HFFc6 (cell line): Measurements from ENCODE around the gene WNT5B. TPM values are rescaled to one million over a fixed set of nuclear protein-coding genes. Genes with fewer than 3 reads are reported as not detected.
A peak's percentile ranks its signal among the peaks of the same experiment; 100 is the strongest.
"Not testable (repeated sequence)": the region's sequence is repeated elsewhere in the genome, so short reads cannot be mapped to it uniquely, and the experiment has no call there.

Experiments
- DNase-seq: peaks from one replicate; pipeline ENCODE4 v3.0.0-alpha.2; 2018
- H3K27ac Mint-ChIP-seq: 2 replicates; pipeline ENCODE4 v1.8.0; 2020; ENCODE audit warnings: mild to moderate bottlenecking, mixed read lengths
- H3K27me3 Mint-ChIP-seq: 2 replicates; pipeline ENCODE4 v1.8.0; 2021; ENCODE audit warnings: mild to moderate bottlenecking, moderate library complexity, mixed read lengths; ENCODE audit not compliant: insufficient read depth
- H3K36me3 Mint-ChIP-seq: 2 replicates; pipeline ENCODE4 v1.8.0; 2021; ENCODE audit warnings: low read depth, mixed read lengths
- H3K4me1 Mint-ChIP-seq: 2 replicates; pipeline ENCODE4 v1.8.0; 2020; ENCODE audit warnings: low read depth, mixed read lengths
- H3K4me3 Mint-ChIP-seq: 2 replicates; pipeline ENCODE4 v1.8.0; 2020; ENCODE audit warnings: mild to moderate bottlenecking, moderate library complexity, mixed read lengths
- H3K9me3 Mint-ChIP-seq: 2 replicates; pipeline ENCODE4 v1.8.0; 2020; ENCODE audit warnings: mild to moderate bottlenecking, mixed read lengths
- total RNA-seq, 6 experiments: library from RNA; stranded (reverse); fragmentation: NEBNext Ultra II Directional; extraction: Animal tissue kit (Norgen Biotek cat#: 25700); gene quantifications; 2 replicates in 1 of 6; 3 replicates in 5 of 6; pipeline ENCODE4 v1.2.3, GENCODE V29; 2021
- TF ChIP-seq, protein P1 (sequence below): fragments of 200-600 bp; sonication (generic); IDR thresholded peaks from 2 replicates; pipeline ENCODE4 v1.5.0; 2021; ENCODE audit warnings: antibody characterized with exemption, mild to moderate bottlenecking

Gene WNT5B
- total RNA-seq, 6 experiments from 2014 or later, result 191 to 289 (median 200) TPM

DNA sequence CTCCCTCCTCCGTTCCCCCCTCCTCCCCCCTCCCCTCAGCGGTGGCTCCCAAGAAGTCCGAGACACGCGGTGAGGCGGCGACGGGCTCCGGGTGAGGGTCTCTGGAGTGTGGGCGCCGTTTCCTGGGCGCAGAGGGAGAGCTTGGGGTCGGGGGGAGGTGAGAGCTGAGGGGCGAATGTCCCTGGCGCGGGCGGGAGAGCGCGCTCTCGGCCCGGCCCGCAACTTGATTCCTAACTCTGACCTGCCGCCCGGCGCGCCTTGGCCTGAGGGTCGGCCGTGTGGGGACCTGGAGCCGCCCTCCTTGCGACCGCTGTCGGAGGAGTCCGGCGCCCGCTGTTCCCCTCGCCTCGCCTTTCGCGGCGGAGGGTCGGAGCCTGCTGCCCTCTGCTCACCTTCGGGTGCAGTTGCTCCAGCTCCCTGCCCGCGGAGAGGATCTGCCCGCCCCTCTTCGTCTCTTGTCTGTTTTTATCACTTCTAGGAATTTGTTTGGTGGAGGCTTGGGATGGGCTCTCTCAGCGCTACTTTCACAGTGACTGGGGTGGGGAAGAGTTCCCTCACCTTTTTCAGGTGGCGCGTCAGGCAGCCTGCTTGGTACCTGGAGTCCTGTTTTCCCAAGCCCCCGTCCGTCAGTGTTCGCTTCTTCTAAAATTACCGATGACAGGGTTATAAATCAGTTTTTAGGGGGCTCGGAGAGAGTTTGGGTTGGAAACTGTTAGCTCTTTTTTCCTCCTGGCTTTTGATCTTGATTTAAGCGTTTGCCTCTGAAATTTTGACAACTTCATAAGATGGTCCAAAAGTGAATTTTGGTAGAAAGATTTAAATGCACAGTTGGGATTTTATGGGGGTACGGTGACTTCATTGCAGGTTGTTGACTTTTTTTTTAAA is 62.3 kb downstream of the WNT5B start:
- Mint-ChIP-seq H3K9me3 (no peaks in the 10 kb centered on the region), H3K4me1 (peaks cover 45% of the 10 kb centered on the region), H3K36me3 (peaks cover 4% of the 10 kb centered on the region; the same call in 1 of the 2 replicates), H3K4me3 (peak overlapping the region; percentile 97), H3K27ac (peak overlapping the region; percentile 99), H3K27me3 (no peaks in the 10 kb centered on the region; the same call in 1 of the 2 replicates)
- no peak for DNase-seq
- TF ChIP-seq, protein P1, sequence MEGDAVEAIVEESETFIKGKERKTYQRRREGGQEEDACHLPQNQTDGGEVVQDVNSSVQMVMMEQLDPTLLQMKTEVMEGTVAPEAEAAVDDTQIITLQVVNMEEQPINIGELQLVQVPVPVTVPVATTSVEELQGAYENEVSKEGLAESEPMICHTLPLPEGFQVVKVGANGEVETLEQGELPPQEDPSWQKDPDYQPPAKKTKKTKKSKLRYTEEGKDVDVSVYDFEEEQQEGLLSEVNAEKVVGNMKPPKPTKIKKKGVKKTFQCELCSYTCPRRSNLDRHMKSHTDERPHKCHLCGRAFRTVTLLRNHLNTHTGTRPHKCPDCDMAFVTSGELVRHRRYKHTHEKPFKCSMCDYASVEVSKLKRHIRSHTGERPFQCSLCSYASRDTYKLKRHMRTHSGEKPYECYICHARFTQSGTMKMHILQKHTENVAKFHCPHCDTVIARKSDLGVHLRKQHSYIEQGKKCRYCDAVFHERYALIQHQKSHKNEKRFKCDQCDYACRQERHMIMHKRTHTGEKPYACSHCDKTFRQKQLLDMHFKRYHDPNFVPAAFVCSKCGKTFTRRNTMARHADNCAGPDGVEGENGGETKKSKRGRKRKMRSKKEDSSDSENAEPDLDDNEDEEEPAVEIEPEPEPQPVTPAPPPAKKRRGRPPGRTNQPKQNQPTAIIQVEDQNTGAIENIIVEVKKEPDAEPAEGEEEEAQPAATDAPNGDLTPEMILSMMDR, result no peak

DNA sequence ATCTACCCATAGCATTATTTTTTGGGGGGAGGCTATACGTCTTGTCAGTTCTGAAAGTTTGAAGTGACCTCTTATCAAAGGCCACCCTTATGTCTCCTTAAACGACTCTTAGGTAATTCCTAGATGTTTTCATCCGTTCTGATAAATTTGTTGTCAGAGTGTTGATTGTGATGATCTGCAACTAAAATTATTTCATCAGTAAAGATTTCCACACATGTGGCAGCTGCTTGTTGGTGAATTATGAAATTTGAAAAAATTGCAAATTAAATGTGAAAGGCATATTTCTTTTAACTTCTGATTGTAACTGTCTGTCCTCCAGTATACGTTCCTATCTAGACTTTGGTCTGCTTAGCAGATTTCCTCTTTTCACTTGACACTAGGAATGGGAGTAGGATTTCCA is 63.2 kb downstream of the WNT5B start:
- peaks cover 53% of the 10 kb centered on the region for H3K4me1 Mint-ChIP-seq
- no peaks in the 10 kb centered on the region for H3K9me3 Mint-ChIP-seq
- no peak for DNase-seq
- TF ChIP-seq, protein P1, result no peak
- H3K4me3 Mint-ChIP-seq, result peak overlapping the region; percentile 97
- no peaks in the 10 kb centered on the region; the same call in 1 of the 2 replicates for H3K27me3 Mint-ChIP-seq
- H3K27ac Mint-ChIP-seq, result peak overlapping the region; percentile 99
- H3K36me3 Mint-ChIP-seq, result peaks cover 4% of the 10 kb centered on the region; the same call in 1 of the 2 replicates

DNA sequence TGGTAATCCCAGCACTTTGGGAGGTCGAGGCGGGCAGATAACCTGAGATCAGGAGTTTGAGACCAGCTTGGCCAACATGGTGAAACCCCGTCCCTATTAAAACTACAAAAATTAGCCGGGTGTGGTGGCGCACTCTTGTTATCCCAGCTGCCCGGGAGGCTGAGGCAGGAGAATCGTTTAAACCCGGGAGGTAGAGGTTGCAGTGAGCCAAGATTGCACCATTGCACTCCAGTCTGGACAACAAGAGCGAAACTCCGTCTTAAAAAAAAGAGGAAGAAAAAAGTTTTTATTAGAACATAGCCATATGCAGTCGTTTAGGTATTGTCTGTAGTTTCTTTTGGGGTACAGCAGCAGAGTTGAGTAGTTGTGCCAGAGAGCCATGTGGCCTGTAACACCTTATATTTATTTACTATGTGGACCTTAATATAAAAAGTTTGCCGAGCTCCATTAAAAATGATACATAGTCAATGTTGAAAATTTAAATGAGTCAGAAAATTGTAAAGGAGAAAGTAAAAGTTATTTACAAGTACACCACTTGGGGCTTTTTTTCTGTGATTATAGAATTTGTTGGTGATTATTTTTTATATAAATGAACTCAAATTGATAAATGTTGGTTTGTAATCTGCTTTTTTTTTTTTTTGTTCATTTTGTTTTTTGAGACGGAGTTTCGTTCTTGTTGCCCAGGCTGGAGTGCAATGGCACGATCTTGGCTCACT is 64.0 kb downstream of the WNT5B start:
- no peak for DNase-seq
- no peaks in the 10 kb centered on the region; the same call in 1 of the 2 replicates for H3K27me3 Mint-ChIP-seq
- TF ChIP-seq, protein P1, result peak; percentile 12; the same call in 1 of the 2 replicates
- peaks cover 4% of the 10 kb centered on the region; the same call in 1 of the 2 replicates for H3K36me3 Mint-ChIP-seq
- peak overlapping the region; percentile 97; the same call in 1 of the 2 replicates for H3K4me3 Mint-ChIP-seq
- H3K9me3 Mint-ChIP-seq, result no peaks in the 10 kb centered on the region
- H3K27ac Mint-ChIP-seq, result no peak overlapping the region
- H3K4me1 Mint-ChIP-seq, result peaks cover 58% of the 10 kb centered on the region

DNA sequence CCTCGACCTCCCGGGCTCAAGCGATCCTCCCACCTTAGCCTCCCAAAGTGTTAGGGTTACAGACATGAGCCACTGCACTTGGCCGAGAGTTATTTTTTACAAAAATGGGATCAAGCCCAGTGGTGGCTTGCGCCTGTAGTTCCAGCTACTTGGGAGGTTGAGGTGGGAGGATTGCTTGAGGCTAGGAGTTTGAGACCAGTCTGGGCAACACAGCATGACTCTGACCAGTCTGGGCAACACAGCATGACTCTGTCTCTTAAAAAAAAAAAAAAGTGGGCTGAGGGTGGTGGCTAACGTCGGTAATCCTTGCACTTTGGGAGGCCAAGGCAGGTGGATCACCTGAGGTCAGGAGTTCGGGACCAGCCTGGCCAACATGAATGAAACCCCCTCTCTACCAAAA is 66.1 kb downstream of the WNT5B start:
- not testable (repeated sequence) for H3K27ac Mint-ChIP-seq, H3K4me3 Mint-ChIP-seq, H3K36me3 Mint-ChIP-seq, H3K27me3 Mint-ChIP-seq, DNase-seq, H3K9me3 Mint-ChIP-seq
- peaks cover 58% of the 10 kb centered on the region for H3K4me1 Mint-ChIP-seq

DNA sequence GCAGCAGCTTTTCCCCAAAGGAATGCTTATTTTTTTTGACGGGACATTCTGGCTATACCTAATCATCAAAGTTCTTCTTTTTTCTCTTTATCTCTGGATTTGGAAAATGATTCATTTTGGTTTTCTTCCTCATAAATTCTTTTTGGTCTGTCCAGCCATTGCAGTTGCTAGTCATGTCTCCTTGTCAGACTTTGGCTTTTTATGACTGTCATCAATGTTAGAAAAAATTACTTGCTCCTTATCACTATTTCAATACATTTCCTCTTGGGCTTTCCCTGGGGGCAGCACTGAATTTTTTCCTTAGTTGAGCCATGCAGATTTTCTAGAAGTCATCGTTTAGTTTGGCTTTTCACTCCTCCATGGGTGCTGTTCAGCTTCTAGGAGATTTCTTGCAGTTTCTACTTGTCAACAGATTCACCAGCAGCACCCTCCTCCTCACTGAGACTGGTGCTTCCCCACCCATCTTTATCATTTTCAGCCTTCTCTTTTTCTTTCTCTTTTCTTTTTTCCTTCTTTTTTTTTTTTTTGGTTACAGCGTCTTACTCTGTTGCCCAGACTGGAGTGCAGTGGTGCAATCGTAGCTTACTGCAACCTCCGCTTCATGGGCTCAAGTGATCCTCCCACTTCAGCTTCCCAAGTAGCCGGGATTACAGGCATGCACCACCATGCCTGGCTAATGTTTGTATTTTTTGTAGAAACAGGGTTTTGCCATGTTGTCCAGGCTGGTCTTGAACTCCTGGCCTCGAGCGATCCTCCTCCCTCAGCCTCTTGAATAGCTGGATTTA is 67.0 kb downstream of the WNT5B start:
- TF ChIP-seq, protein P1, result no peak
- Mint-ChIP-seq H3K36me3 (peaks cover 4% of the 10 kb centered on the region; the same call in 1 of the 2 replicates), H3K27ac (peak overlapping the region; percentile 52), H3K4me3 (peak overlapping the region; percentile 36), H3K4me1 (peaks cover 55% of the 10 kb centered on the region), H3K27me3 (no peaks in the 10 kb centered on the region), H3K9me3 (no peaks in the 10 kb centered on the region)
- peak; percentile 25 for DNase-seq
